Measurements from ENCODE around the gene COBL.

Gene COBL

GRCh38 chr7:51274955-51275354 lies 41.7 kb downstream of the COBL start:
- no peak for DNase-seq

- no peak for DNase-seq
Measured at GRCh38 chr7:51274001-51274400, 42.6 kb downstream of the COBL start.

- no peak for DNase-seq
Measured at GRCh38 chr7:51273360-51273759, 43.2 kb downstream of the COBL start.

DNA sequence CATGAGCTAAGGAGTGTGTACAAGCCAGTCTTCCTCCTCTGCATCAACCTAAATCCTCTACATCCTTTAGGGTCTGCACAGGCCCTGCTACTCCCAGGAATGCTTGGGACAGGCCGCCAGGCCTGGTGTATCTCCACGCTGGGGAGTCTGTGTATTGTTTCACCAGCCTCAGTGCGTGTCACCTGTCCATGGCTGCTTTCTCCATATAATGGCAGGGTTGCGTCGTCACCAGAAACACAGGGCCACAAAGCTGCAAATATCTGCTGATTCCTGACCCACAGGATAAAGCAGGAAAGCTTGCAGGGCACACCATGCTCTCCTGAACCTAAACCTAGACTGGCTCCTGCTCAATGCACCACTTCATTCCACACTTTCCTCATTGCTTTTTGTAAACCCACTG lies 45.6 kb downstream of the COBL start:
- no peak for DNase-seq

DNA sequence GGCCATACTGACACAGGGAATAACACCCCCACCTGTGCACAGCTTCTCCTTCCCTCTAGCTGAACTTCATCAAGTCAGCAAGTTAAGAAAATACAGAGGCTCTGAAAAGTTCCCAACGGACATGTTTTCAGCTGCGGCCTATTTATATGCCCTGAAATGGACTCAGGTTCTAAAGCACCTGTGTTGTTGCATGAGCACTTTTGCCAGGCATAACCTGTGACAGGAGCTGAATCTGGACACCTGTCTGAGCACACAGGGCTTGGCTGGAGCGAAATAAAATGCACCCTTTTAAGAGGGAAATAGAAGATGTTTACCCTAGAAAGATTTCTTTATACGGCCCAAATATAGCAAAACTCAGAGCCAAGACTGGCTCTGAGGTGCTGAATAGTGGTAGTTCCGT lies 46.7 kb downstream of the COBL start:
- DNase-seq, result no peak

GRCh38 chr7:51269321-51269720 lies 47.3 kb downstream of the COBL start:
- DNase-seq, result no peak

- no peak for DNase-seq
Measured at GRCh38 chr7:51268859-51269258, 47.8 kb downstream of the COBL start.

GRCh38 chr7:51267169-51267568 lies 49.4 kb downstream of the COBL start:
- DNase-seq, result no peak

DNA sequence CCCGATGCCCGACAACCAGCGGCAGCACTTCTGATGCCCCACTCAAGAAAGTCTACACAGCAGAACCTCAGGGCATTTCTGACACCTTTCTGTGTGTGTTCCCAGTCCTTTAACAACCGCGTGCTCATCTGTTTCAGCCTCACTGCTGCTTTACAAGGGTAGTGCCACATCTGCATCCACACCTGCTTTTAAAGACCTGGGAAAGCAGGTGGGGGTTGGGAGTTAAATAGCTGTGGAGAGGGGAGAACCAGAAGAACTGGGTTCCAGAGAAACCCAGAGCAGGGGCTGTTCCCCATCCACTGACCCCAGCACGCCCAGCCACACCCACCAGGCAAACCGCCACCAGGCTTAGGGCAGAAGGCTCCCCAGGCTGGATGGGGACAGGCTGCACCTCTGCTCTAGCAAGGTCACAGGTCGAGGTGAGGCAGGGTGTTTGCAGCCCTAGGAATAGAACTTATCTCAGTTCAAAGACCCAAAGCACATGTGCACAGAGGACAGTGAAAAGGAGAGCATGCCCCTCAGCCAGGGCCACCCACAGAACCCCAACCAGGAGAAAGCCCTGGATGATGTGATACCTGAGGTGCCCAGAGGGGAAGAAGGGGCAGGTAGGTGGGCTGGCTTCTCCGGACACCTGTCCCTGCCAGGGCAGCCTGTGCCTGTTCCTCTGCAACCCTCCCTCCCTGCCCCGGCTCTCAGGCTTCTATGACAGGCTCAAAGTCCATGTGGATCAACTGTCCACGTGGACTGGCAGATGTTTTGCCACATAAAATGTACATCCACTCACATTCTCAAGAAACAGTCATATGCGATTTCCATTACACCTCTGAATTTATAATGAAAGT lies 51.3 kb downstream of the COBL start:
- DNase-seq, result no peak

DNA sequence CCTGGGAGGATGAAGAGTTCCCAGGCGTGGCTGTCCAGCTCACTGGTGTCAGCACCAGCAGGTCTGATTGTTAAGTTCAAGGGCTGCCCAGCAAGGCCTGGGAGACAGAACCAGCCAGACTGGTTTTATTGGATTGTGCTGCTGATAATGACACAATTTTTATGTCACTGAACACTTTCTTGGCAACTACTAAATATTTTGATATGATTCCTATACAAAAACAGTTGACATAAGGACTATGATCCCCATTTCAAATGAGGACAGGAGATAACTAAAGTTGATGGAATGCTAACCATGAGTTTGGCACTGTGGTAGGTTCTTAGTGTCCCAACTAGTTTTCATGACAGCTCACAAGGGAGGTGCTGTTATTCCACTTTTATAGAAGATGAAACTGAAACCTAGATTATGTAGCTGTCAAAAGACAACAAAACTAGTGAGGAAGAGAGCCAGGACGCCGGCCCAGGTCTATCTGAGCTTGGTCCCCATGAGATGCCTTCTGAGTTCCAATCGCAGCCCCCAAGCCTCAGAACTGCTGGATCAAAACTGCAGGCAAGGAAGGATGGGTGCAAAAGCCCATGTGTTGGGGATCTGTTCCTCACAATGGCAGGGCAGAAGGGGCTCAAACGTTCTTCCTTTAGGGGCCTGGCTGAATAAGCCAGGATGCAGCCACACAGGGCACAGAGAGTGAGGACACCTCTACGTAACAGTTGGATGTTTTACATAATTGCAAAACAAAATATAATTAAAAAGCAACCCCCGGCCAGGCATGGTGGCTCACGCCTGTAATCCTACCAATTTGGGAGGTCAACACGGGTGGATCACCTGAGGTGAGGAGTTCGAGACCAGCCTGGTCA lies 52.8 kb downstream of the COBL start:
- no peak for DNase-seq

DNA sequence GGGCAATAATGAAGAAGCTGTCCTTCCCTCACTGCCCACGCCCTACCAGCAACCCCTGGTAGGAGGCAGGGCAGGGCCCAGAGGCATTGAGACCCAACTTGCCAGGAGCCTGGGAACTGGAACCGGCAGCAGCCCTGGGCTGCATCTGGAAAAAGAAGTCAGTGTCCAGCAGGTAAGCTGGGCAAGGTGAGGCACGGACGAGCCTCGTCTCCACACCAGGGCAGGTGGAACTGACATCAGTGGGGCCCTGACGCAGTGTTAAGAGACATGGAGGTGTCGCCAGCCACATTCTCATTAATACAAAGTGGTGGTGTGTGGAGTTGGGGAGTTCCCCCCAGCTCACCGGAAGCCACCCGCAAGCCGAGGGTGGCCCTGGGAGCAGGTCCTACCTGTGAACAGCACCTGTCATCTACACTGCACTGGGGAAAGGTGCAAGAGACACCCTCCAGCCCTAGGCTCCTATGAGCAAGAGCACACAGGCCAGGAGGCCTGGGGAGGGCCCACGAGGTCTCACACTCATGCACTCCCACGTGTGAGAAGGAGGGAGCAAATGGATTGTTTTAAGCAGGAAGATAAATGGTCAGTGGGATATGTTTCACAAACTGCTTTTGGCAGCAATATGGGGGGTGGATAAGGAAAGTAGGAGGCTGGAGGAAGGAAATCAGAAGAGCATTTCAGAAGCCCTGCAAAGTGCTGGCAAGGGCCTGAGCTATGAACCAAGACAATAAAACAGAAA lies 53.6 kb downstream of the COBL start:
- no peak for DNase-seq

- DNase-seq, result no peak
Measured at GRCh38 chr7:51261950-51262795, 54.4 kb downstream of the COBL start.

DNA sequence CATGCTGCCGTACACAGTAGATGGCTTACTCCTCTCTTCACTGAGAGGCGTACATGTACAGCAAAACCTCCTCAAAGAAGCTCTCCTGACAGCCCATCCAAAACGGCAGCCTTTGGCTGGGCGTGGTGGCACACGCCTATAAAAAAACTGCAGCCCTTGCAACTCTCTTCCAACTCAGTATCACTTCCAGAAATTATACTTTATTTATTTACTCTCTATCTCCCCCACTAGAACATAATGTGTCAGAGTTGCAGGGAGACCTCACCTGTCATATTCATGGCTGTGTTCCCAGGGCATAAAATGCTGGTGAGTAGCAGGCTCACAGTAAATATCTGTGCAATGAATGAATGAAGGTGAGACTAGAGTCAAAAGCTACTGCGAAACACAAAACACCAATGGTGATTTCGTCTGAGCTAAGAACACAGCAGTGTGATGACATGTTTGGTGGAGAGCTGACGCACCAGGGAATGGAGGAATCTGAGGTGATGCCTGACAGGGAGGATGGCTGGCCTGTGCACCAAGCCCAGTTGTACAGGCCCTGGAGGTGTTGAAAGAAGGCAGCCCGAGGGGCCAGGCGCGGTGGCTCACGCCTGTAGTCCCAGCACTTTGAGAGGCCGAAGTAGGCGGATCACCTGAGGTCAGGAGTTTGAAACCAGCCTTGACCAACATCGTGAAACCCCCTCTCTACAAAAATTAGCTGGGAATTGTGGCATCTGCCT lies 55.3 kb downstream of the COBL start:
- DNase-seq, result no peak

DNA sequence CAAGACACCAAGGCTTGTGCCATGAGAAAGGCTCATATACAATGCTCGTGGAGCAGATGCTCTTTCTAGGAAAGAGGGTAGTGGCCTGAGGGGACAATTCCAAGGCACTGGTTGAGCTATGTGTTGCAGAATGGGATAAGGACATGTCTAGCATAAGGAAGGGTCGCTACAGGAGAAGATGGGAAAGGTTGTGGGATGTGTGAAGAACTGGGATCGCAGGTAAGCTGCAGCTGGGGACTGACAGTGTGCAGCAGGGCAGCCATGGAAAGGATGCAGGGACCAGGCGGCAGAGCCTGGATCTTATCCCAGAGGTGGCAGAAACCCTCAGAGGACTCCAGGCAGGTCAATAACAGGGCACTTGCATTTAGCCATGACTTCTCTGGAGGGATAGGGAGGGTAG lies 56.1 kb downstream of the COBL start:
- DNase-seq, result no peak

- DNase-seq, result no peak
Measured at GRCh38 chr7:51259766-51260165, 56.8 kb downstream of the COBL start.

- DNase-seq, result no peak
Measured at GRCh38 chr7:51256916-51257315, 59.7 kb downstream of the COBL start.

DNA sequence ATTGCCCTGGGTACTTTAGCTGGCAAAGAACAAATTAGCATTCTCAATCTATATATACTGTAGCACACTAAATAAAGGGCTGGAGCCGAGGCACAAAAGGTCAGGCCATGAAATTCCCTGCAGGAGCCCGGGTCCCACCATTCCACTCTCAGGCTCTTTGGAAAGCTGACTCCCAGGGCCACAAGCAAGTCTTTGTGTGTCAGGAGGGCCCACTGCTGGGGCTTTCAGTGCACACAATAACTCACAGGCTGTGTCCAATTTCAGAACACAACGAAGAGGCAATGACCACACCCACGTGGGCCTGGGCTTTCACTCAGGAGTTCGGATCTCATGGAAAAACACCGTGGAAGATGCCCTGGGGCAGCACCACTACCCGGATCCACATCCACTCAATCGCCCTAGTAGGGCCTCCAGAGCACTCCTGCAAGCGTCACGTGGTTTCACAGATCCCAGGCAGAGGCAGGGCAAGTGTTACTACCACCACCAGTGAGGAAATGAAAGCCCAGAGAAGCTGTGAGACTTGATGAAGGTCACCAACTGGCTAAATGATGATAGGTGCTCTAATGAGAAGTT lies 60.3 kb downstream of the COBL start:
- DNase-seq, result no peak

DNA sequence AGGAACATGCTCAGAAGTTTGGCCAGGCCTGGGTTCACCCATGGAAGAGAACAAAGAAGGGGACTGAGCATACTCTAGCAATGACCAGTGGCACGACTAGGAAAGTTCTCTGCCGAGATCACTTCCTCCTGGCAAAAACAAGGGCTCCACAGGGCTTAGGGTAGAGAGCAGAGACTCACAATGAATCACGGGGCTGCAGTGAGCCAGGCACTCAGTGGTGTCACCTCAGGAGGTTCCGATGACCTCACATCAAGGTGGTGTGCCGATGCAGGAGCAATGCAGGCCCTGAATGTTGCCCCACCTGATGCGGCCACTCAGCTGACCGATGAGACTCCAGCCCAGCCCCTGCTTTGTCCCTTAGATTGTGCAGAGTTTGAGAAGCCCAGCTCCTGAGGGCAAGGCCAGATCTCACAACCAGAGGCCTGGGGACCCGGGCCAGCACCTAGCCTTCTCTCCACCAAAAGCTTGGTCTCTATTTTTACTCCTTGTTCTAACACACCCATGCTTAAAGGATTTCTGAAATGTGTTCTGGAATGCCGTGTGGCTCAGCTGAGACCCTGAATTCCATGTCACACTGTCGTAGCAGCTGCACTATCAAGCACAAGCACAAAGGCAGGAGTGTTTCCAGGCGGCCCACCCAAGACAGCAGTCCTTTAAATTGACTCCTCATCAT lies 60.9 kb downstream of the COBL start:
- DNase-seq, result no peak

GRCh38 chr7:51255036-51255435 lies 61.6 kb downstream of the COBL start:
- DNase-seq, result no peak

GRCh38 chr7:51253157-51253556 lies 63.5 kb downstream of the COBL start:
- DNase-seq, result no peak

- no peak for DNase-seq
Measured at GRCh38 chr7:51251290-51251689, 65.3 kb downstream of the COBL start.

Measured in CD4-positive, alpha-beta T cell treated with Interleukin-4 for 1 hour (primary cell).